Muscle layer of duodenum (tissue), 2 donors: ENCODE data around the gene UST.

Source experiments
- H3K27ac ChIP-seq: one replicate; pipeline ENCODE4 v1.7.0; 2013; ENCODE audit warnings: mild to moderate bottlenecking, low read length
- H3K27me3 ChIP-seq: one replicate; pipeline ENCODE4 v1.7.0; 2013; ENCODE audit warnings: low read depth, mild to moderate bottlenecking, control low read depth, low read length
- H3K36me3 ChIP-seq, 2 donors: one replicate each; pipeline ENCODE4 v1.7.0; 2013; ENCODE audit warnings: low read length in 2 of 2, control low read depth in 1 of 2, mild to moderate bottlenecking in 1 of 2; ENCODE audit not compliant: insufficient read depth in 2 of 2, control insufficient read depth in 1 of 2
- H3K4me1 ChIP-seq, 2 donors: one replicate each; pipeline ENCODE4 v1.7.0; 2013; ENCODE audit warnings: low read length in 2 of 2, mild to moderate bottlenecking in 2 of 2, control low read depth in 1 of 2, moderate library complexity in 1 of 2; ENCODE audit not compliant: insufficient read depth in 2 of 2, control insufficient read depth in 1 of 2
- H3K4me3 ChIP-seq, 2 donors: one replicate each; pipeline ENCODE4 v1.7.0; 2013; ENCODE audit warnings: low read length in 2 of 2, low read depth in 1 of 2, mild to moderate bottlenecking in 1 of 2
- H3K9me3 ChIP-seq, 2 donors: one replicate each; pipeline ENCODE4 v1.7.0; 2013; ENCODE audit warnings: low read length in 2 of 2, control low read depth in 1 of 2, mild to moderate bottlenecking in 1 of 2; ENCODE audit not compliant: control insufficient read depth in 1 of 2
- donor health status: healthy.

UST gene

DNA sequence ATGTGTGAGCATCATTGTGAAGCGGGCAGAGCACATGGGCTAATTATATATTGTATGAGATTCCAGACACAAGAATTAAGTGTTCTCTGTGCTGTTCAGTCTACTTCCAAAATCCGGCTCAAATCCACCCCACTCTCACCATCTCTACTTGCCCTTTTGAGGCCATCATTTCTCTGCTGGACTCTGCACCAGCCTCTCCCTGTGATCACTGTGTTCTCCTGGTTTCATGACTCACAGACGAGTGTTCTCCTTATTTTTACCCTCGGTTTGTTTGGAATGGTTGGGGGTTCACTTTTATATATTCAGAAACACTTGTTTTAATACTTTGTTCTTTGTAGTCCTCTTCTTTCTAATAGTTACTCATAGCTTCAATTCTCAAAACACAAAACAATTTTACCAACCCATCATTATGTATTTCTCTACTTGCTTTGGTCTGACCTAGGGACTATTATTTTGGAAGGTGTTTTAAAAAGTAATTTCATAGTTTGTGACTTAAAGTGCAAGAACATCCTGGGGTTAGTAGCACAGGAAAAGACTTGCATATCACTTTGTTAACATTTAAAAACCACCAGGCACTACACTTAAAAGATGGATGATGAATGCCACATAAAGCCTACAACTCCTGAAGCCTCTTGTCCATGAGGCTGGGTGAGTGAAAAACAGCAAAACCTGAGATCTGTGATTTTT, 82.7 kb downstream of the UST start:
- H3K4me1 ChIP-seq, result no peaks in the 10 kb centered on the region
- no peaks in the 10 kb centered on the region for H3K9me3 ChIP-seq
- no peak overlapping the region for H3K27ac ChIP-seq
- no peak overlapping the region for H3K4me3 ChIP-seq
- H3K27me3 ChIP-seq, result no peaks in the 10 kb centered on the region
- no peaks in the 10 kb centered on the region for H3K36me3 ChIP-seq

DNA sequence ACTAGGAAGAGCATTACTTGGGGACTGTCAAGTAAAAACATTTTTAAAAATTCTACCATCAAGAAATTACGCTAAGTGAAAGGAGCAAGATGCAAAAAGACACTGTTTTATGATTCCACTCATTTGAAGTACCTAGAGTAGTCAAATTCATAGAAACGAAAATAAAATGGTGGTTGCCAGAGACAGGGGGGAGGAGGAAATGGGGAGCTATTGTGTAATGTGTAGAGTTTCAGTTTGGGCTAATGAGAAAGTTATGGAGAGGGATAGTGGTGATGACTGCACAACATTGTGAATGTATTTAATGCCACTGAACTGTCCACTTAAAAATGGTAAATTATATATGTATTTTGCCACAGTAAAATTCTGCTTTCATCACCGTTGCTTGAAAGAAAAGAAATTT, 83.8 kb downstream of the UST start:
- Histone ChIP-seq H3K27me3 (no peaks in the 10 kb centered on the region), H3K36me3 (no peaks in the 10 kb centered on the region), H3K9me3 (no peaks in the 10 kb centered on the region), H3K27ac (no peak overlapping the region), H3K4me1 (no peaks in the 10 kb centered on the region), H3K4me3 (no peak overlapping the region)

DNA sequence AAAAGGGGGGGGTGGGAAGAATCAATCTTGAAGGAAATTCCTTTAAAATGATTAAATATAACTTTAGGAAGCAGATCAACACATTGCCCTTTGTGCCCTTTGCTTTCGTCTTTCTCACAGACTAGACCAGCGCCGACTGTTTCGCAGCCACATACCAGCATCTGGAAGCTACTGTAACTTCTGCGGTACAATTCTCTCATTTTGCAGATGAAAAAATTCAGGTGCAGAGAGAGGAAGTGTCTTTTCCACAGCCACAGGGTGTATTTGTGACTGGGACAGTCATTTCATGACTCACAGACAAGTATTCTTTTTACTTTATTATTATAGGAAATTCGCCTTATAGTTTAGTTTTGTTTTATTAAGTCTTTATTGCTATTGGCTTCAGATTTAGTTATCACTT, 84.2 kb downstream of the UST start:
- no peak overlapping the region for H3K4me3 ChIP-seq
- no peaks in the 10 kb centered on the region for H3K4me1 ChIP-seq
- no peaks in the 10 kb centered on the region for H3K27me3 ChIP-seq
- H3K36me3 ChIP-seq, result no peaks in the 10 kb centered on the region
- H3K27ac ChIP-seq, result no peak overlapping the region
- no peaks in the 10 kb centered on the region for H3K9me3 ChIP-seq

DNA sequence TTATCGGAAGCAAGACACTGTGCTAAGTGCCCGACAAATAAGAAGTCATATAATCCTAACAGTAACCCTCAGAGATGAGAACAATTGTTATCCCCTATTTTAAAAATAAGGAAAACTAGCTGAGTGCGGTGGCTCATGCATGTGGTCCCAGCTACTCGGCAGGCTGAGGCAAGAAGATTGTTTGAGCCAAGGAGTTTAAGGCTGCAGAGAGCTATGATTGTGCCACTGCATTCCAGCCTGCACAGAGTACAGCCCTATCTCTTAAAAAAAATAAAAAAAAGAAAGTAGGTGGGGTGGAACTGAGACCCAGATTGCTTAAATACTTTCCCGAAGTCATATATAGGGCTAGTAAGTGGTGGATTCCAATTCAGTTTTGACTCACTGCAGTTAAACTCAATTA, 84.7 kb downstream of the UST start:
- H3K4me3 ChIP-seq, result no peak overlapping the region
- H3K36me3 ChIP-seq, result no peaks in the 10 kb centered on the region
- H3K4me1 ChIP-seq, result no peaks in the 10 kb centered on the region
- H3K27me3 ChIP-seq, result no peaks in the 10 kb centered on the region
- H3K27ac ChIP-seq, result no peak overlapping the region
- H3K9me3 ChIP-seq, result no peaks in the 10 kb centered on the region

DNA sequence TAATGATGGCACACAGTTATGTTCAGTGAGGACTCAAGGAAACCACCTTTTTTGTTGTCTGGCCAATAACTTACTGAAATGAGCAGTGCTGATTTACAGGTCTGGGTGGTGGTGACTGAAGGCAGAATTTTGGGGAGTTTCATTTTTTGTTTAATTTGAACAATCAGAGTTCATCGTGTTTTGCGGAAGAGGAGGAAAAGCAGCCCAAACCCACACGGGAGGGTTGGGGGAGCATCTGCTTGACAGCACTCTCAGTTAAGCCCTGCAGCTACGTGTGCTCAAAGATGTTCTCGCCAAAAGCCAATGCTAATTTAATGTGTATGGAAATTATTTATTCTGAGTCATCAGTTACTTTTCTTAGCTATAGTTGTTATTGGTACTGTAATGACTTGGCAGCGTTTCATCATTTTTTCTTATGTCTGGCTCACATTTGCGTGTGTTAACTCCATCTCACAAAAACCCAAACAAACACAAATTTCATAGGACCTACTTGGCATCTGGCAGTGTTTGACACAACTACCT, 89.2 kb downstream of the UST start:
- Histone ChIP-seq H3K4me3 (no peak overlapping the region), H3K36me3 (no peaks in the 10 kb centered on the region), H3K9me3 (no peaks in the 10 kb centered on the region), H3K27me3 (no peaks in the 10 kb centered on the region), H3K4me1 (no peaks in the 10 kb centered on the region), H3K27ac (no peak overlapping the region)

DNA sequence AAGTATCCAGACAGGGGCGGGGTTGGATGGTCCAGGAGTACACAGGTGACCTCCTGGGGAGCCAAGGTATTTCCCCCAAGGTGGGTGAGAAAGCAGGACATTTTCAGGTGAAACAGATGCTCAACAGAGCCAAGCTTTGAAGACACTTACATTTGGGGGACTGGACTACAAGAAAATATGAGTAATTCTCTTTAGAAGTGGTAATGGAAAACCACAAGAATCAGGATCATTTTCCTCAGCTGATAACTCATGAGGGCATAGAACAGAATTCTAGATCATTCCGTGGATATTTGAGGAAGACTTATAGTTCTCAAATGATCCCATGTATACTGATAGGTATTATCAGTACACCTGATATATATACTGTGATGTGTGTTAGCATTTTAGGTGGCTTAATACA, 89.9 kb downstream of the UST start:
- no peaks in the 10 kb centered on the region for H3K27me3 ChIP-seq
- H3K27ac ChIP-seq, result no peak overlapping the region
- H3K36me3 ChIP-seq, result no peaks in the 10 kb centered on the region
- no peaks in the 10 kb centered on the region for H3K4me1 ChIP-seq
- H3K4me3 ChIP-seq, result no peak overlapping the region
- no peaks in the 10 kb centered on the region for H3K9me3 ChIP-seq

DNA sequence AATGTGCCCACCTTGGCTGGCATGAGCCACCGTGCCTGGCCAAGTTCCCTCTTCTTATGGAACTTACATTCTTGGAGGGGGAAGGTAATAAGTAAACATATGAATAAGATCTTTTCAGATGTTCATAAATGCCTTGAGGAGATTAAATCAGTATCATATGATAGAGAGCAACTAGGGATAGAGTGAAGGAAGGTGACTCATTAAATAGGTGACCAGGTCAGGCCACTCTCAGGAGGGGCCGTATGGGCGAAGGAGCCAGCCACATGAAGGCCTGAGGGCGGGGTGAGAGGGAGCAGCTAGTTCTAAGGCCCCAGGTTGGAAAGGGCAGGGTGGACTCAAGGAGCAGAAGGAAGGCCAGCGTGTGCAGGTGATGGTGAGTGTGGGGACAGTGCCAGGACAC, 91.1 kb downstream of the UST start:
- Histone ChIP-seq H3K27me3 (no peaks in the 10 kb centered on the region), H3K9me3 (no peaks in the 10 kb centered on the region), H3K27ac (no peak overlapping the region), H3K36me3 (no peaks in the 10 kb centered on the region), H3K4me1 (no peaks in the 10 kb centered on the region), H3K4me3 (no peak overlapping the region)

DNA sequence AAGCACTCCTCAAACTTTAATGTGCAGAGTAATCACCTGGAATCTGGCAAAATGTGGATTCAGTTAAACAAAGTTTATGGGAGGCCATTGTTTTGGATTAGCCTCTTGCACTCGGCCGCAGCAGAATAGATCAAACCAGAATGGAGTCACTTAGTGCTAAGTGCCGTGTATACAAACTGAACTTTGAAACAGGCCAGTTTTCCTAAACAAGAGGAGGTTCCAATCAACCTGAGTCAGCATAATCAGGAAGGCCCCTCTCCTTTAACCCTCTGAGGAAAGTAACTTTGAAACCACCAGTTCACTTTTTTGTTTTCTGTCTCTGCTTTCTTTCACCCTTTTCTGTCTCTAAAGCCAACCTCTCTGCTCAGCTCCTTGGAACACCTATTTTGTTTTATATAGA, 92.2 kb downstream of the UST start:
- Histone ChIP-seq H3K9me3 (no peaks in the 10 kb centered on the region), H3K36me3 (no peaks in the 10 kb centered on the region), H3K4me3 (no peak overlapping the region), H3K27ac (no peak overlapping the region), H3K27me3 (no peaks in the 10 kb centered on the region), H3K4me1 (no peaks in the 10 kb centered on the region)

DNA sequence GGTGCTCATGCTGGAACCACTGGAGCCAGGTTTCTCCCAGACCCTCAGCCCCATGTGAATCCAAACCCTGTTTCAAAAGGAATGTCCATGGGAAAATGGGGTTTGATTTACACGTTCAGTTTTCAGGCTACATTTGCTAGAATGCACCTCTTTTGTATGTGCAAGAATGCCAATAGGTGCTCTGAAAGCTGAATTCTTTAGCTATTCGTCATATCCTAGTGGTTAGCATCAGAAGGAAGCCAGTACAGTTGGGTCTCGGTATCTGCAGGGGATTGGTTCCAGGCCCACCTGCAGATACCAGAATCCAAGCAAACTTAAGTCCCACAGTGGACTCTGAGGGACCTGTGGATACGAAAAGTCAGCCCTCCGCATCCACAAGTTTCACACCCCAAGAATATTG, 93.4 kb downstream of the UST start:
- no peaks in the 10 kb centered on the region for H3K36me3 ChIP-seq
- H3K4me3 ChIP-seq, result no peak overlapping the region
- no peaks in the 10 kb centered on the region for H3K4me1 ChIP-seq
- no peaks in the 10 kb centered on the region for H3K27me3 ChIP-seq
- H3K9me3 ChIP-seq, result no peaks in the 10 kb centered on the region
- H3K27ac ChIP-seq, result no peak overlapping the region

DNA sequence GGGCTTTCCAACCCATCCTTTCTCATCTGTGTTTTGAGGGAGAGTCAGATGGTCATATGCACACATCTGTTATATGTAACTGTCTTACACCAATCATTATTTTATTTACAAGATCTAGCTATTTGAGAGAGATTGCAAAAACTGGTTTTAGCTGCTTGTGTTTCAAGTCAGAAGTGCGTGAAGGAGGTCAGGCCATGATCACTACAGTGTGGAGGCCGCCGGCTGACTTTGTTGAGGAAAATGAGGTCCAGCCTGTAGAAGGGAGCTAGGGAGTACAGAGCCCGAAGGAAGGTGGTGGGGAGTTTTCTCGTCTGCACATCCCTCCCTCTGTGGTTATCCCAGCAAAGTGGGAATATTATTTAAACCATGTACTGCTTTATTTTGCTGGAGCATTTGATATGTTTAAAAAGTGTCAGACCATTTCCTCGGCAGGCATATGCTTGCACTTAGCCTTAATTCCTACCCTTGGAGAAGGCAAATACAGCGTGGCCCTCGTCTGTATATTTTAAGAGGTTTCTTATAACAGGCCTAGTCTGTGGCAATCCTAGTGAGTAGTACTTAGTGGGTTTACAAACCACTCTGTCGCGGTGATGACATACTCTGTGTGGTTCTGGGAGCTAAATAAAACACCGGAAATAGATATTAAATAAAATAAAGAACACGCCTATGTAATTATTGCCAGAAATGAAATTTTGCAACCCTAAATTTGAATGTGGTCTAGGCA, 95.6 kb downstream of the UST start:
- H3K4me3 ChIP-seq, result no peak overlapping the region
- H3K27me3 ChIP-seq, result no peaks in the 10 kb centered on the region
- H3K9me3 ChIP-seq, result no peaks in the 10 kb centered on the region
- peaks cover 0 to 4% of the 10 kb centered on the region in 2 donors for H3K4me1 ChIP-seq
- no peak overlapping the region for H3K27ac ChIP-seq
- H3K36me3 ChIP-seq, result no peaks in the 10 kb centered on the region

DNA sequence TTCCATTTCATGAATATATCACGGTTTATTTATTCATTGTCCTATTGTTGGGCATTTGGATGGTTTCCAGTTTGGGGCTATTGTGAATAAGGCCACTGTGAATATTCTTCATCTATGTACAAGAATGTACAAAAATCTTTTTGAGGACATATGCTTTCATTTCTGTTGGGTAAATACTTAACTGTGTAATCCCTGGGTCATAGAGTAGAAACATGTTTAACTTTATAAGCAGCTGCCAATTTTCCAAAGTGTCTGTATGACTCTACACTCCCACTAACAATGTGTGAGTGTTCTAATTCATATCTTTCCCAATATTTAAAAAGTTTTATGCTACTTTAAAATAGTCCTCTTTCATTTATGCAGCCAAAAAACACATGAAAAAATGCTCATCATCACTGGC, 98.6 kb downstream of the UST start:
- no peaks in the 10 kb centered on the region for H3K9me3 ChIP-seq
- H3K27me3 ChIP-seq, result no peaks in the 10 kb centered on the region
- H3K36me3 ChIP-seq, result no peaks in the 10 kb centered on the region
- H3K27ac ChIP-seq, result no peak overlapping the region
- H3K4me3 ChIP-seq, result no peak overlapping the region
- peaks cover 0 to 9% of the 10 kb centered on the region in 2 donors for H3K4me1 ChIP-seq
